ENCODE measurements around the gene DYRK1A.

The DYRK1A gene

GRCh38 chr21:37558676-37559211 lies 192.2 kb downstream of the DYRK1A start:
- Histone ChIP-seq H3K79me2 (ENCODE audit: control insufficient read depth, insufficient read depth, low read length, unreplicated experiment) (no peaks in the 10 kb centered on the region), H3K27ac (ENCODE audit: low read depth, low read length) (no peak overlapping the region), H2AFZ (ENCODE audit: low read length, unreplicated experiment) (no peak overlapping the region), H3K27me3 (ENCODE audit: insufficient read depth, low read length) (0 out of 2 replicates have a peak, but pooled peaks cover 3% of the 10 kb centered on the region), H3K4me3 (ENCODE audit: low read depth, low read length) (no peak overlapping the region), H3K36me3 (ENCODE audit: insufficient read depth, low read length) (no peaks in the 10 kb centered on the region), H3K4me1 (ENCODE audit: control insufficient read depth, insufficient read depth, low read length, unreplicated experiment) (peaks cover 6% of the 10 kb centered on the region)

GRCh38 chr21:37560385-37560784 lies 193.8 kb downstream of the DYRK1A start:
- H3K36me3 ChIP-seq (ENCODE audit: insufficient read depth, low read length), result no peaks in the 10 kb centered on the region
- H3K79me2 ChIP-seq (ENCODE audit: control insufficient read depth, insufficient read depth, low read length, unreplicated experiment), result no peaks in the 10 kb centered on the region
- H3K4me1 ChIP-seq (ENCODE audit: control insufficient read depth, insufficient read depth, low read length, unreplicated experiment), result peaks cover 15% of the 10 kb centered on the region
- H3K27me3 ChIP-seq (ENCODE audit: insufficient read depth, low read length), result no peaks in the 10 kb centered on the region
- H3K27ac ChIP-seq (ENCODE audit: low read depth, low read length), result no peak overlapping the region
- no peak overlapping the region for H2AFZ ChIP-seq (ENCODE audit: low read length, unreplicated experiment)
- H3K4me3 ChIP-seq (ENCODE audit: low read depth, low read length), result no peak overlapping the region

- no peaks in the 10 kb centered on the region for H3K36me3 ChIP-seq (ENCODE audit: insufficient read depth, low read length)
- no peaks in the 10 kb centered on the region for H3K27me3 ChIP-seq (ENCODE audit: insufficient read depth, low read length)
- no peaks in the 10 kb centered on the region for H3K79me2 ChIP-seq (ENCODE audit: control insufficient read depth, insufficient read depth, low read length, unreplicated experiment)
- no peak overlapping the region for H3K27ac ChIP-seq (ENCODE audit: low read depth, low read length)
- H2AFZ ChIP-seq (ENCODE audit: low read length, unreplicated experiment), result no peak overlapping the region
- H3K4me1 ChIP-seq (ENCODE audit: control insufficient read depth, insufficient read depth, low read length, unreplicated experiment), result peaks cover 15% of the 10 kb centered on the region
- H3K4me3 ChIP-seq (ENCODE audit: low read depth, low read length), result no peak overlapping the region
Observed at GRCh38 chr21:37561506-37561905, 194.9 kb downstream of the DYRK1A start.

GRCh38 chr21:37561941-37562919 lies 195.7 kb downstream of the DYRK1A start:
- Histone ChIP-seq H3K4me3 (ENCODE audit: low read depth, low read length) (peak overlapping the region; percentile 81; the same call in 1 of the 2 replicates), H3K79me2 (ENCODE audit: control insufficient read depth, insufficient read depth, low read length, unreplicated experiment) (no peaks in the 10 kb centered on the region), H3K36me3 (ENCODE audit: insufficient read depth, low read length) (no peaks in the 10 kb centered on the region), H3K27ac (ENCODE audit: low read depth, low read length) (no peak overlapping the region), H2AFZ (ENCODE audit: low read length, unreplicated experiment) (no peak overlapping the region), H3K27me3 (ENCODE audit: insufficient read depth, low read length) (no peaks in the 10 kb centered on the region), H3K4me1 (ENCODE audit: control insufficient read depth, insufficient read depth, low read length, unreplicated experiment) (peaks cover 15% of the 10 kb centered on the region)

GRCh38 chr21:37562920-37563640 lies 196.5 kb downstream of the DYRK1A start:
- 0 out of 2 replicates have a peak, but pooled peaks cover under 1% of the 10 kb centered on the region for H3K27me3 ChIP-seq (ENCODE audit: insufficient read depth, low read length)
- no peaks in the 10 kb centered on the region for H3K36me3 ChIP-seq (ENCODE audit: insufficient read depth, low read length)
- peak overlapping the region; percentile 81 for H3K4me3 ChIP-seq (ENCODE audit: low read depth, low read length)
- H3K79me2 ChIP-seq (ENCODE audit: control insufficient read depth, insufficient read depth, low read length, unreplicated experiment), result no peaks in the 10 kb centered on the region
- H3K27ac ChIP-seq (ENCODE audit: low read depth, low read length), result peak overlapping the region; percentile 90
- H3K4me1 ChIP-seq (ENCODE audit: control insufficient read depth, insufficient read depth, low read length, unreplicated experiment), result peaks cover 15% of the 10 kb centered on the region
- H2AFZ ChIP-seq (ENCODE audit: low read length, unreplicated experiment), result peak overlapping the region; percentile 58

- Histone ChIP-seq H3K4me1 (ENCODE audit: control insufficient read depth, insufficient read depth, low read length, unreplicated experiment) (peaks cover 15% of the 10 kb centered on the region), H3K27ac (ENCODE audit: low read depth, low read length) (peak overlapping the region; percentile 90), H3K36me3 (ENCODE audit: insufficient read depth, low read length) (no peaks in the 10 kb centered on the region), H2AFZ (ENCODE audit: low read length, unreplicated experiment) (peak overlapping the region; percentile 86), H3K27me3 (ENCODE audit: insufficient read depth, low read length) (0 out of 2 replicates have a peak, but pooled peaks cover 4% of the 10 kb centered on the region), H3K4me3 (ENCODE audit: low read depth, low read length) (peak overlapping the region; percentile 81), H3K79me2 (ENCODE audit: control insufficient read depth, insufficient read depth, low read length, unreplicated experiment) (no peaks in the 10 kb centered on the region)
Observed at GRCh38 chr21:37563641-37564340, 197.2 kb downstream of the DYRK1A start.

- peaks cover 15% of the 10 kb centered on the region for H3K4me1 ChIP-seq (ENCODE audit: control insufficient read depth, insufficient read depth, low read length, unreplicated experiment)
- no peaks in the 10 kb centered on the region for H3K36me3 ChIP-seq (ENCODE audit: insufficient read depth, low read length)
- H3K79me2 ChIP-seq (ENCODE audit: control insufficient read depth, insufficient read depth, low read length, unreplicated experiment), result no peaks in the 10 kb centered on the region
- peak overlapping the region; percentile 99 for H2AFZ ChIP-seq (ENCODE audit: low read length, unreplicated experiment)
- H3K27me3 ChIP-seq (ENCODE audit: insufficient read depth, low read length), result 0 out of 2 replicates have a peak, but pooled peaks cover 8% of the 10 kb centered on the region
- H3K4me3 ChIP-seq (ENCODE audit: low read depth, low read length), result peak overlapping the region; percentile 81
- peak overlapping the region; percentile 90 for H3K27ac ChIP-seq (ENCODE audit: low read depth, low read length)
Observed at GRCh38 chr21:37564341-37564923, 197.9 kb downstream of the DYRK1A start.

GRCh38 chr21:37564924-37565529 lies 198.5 kb downstream of the DYRK1A start:
- no peaks in the 10 kb centered on the region for H3K36me3 ChIP-seq (ENCODE audit: insufficient read depth, low read length)
- H3K79me2 ChIP-seq (ENCODE audit: control insufficient read depth, insufficient read depth, low read length, unreplicated experiment), result no peaks in the 10 kb centered on the region
- H3K27ac ChIP-seq (ENCODE audit: low read depth, low read length), result peak overlapping the region; percentile 90
- peaks cover 10% of the 10 kb centered on the region; the same call in 1 of the 2 replicates for H3K27me3 ChIP-seq (ENCODE audit: insufficient read depth, low read length)
- peaks cover 15% of the 10 kb centered on the region for H3K4me1 ChIP-seq (ENCODE audit: control insufficient read depth, insufficient read depth, low read length, unreplicated experiment)
- peak overlapping the region; percentile 99 for H2AFZ ChIP-seq (ENCODE audit: low read length, unreplicated experiment)
- H3K4me3 ChIP-seq (ENCODE audit: low read depth, low read length), result peak overlapping the region; percentile 81

- H3K4me3 ChIP-seq (ENCODE audit: low read depth, low read length), result no peak overlapping the region
- no peaks in the 10 kb centered on the region for H3K36me3 ChIP-seq (ENCODE audit: insufficient read depth, low read length)
- peaks cover 15% of the 10 kb centered on the region; the same call in 1 of the 2 replicates for H3K27me3 ChIP-seq (ENCODE audit: insufficient read depth, low read length)
- H2AFZ ChIP-seq (ENCODE audit: low read length, unreplicated experiment), result no peak overlapping the region
- no peak overlapping the region for H3K27ac ChIP-seq (ENCODE audit: low read depth, low read length)
- H3K4me1 ChIP-seq (ENCODE audit: control insufficient read depth, insufficient read depth, low read length, unreplicated experiment), result peaks cover 15% of the 10 kb centered on the region
- no peaks in the 10 kb centered on the region for H3K79me2 ChIP-seq (ENCODE audit: control insufficient read depth, insufficient read depth, low read length, unreplicated experiment)
Observed at GRCh38 chr21:37565530-37566223, 199.1 kb downstream of the DYRK1A start.
